HG02571 (cell line): ENCODE measurements around the gene GCNT2.
"Not testable (repeated sequence)": the region's sequence is repeated elsewhere in the genome, so short reads cannot be mapped to it uniquely, and the experiment has no call there.

Experiments
- ATAC-seq: cut with Tn5 transposase; IDR thresholded peaks from one replicate; pipeline ENCODE4 v1.9.1; 2021; ENCODE audit warnings: mild to moderate bottlenecking, moderate library complexity; ENCODE audit not compliant: unreplicated experiment

The GCNT2 gene

GRCh38 chr6:10577112-10577511 lies 56.0 kb downstream of the GCNT2 start:
- no peak for ATAC-seq

- ATAC-seq, result no peak
Measured at GRCh38 chr6:10578723-10579122, 57.6 kb downstream of the GCNT2 start.

GRCh38 chr6:10579803-10580202 lies 58.7 kb downstream of the GCNT2 start:
- ATAC-seq, result no peak

GRCh38 chr6:10580570-10580969 lies 59.4 kb downstream of the GCNT2 start:
- no peak for ATAC-seq

GRCh38 chr6:10581402-10581801 lies 60.3 kb downstream of the GCNT2 start:
- ATAC-seq, result not testable (repeated sequence)

GRCh38 chr6:10582774-10583508 lies 61.8 kb downstream of the GCNT2 start:
- no peak for ATAC-seq

GRCh38 chr6:10583509-10583901 lies 62.4 kb downstream of the GCNT2 start:
- no peak for ATAC-seq

- ATAC-seq, result no peak
Measured at GRCh38 chr6:10584607-10585006, 63.5 kb downstream of the GCNT2 start.

GRCh38 chr6:10585209-10585845 lies 64.2 kb downstream of the GCNT2 start:
- no peak for ATAC-seq

GRCh38 chr6:10586302-10586701 lies 65.2 kb downstream of the GCNT2 start:
- no peak for ATAC-seq

GRCh38 chr6:10587656-10588406 lies 66.7 kb downstream of the GCNT2 start:
- no peak for ATAC-seq

- ATAC-seq, result no peak
Measured at GRCh38 chr6:10588562-10589428, 67.6 kb downstream of the GCNT2 start.

- no peak for ATAC-seq
Measured at GRCh38 chr6:10589429-10589727, 68.2 kb downstream of the GCNT2 start.

GRCh38 chr6:10589983-10590382 lies 68.8 kb downstream of the GCNT2 start:
- no peak for ATAC-seq

- ATAC-seq, result no peak
Measured at GRCh38 chr6:10591422-10592160, 70.4 kb downstream of the GCNT2 start.

GRCh38 chr6:10595731-10596664 lies 74.8 kb downstream of the GCNT2 start:
- ATAC-seq, result no peak

GRCh38 chr6:10597499-10598001 lies 76.4 kb downstream of the GCNT2 start:
- no peak for ATAC-seq

- ATAC-seq, result no peak
Measured at GRCh38 chr6:10598084-10598960, 77.2 kb downstream of the GCNT2 start.
